ENCODE results near the gene MIS12.

- no peak for TF ChIP-seq CTCF (conservative IDR thresholded peaks at IDR 0.05; ENCODE audit: low read depth, low read length)
- TF ChIP-seq EZH2phosphoT487 (IDR thresholded peaks at IDR 0.05; ENCODE audit: borderline replicate concordance, low read length) = no peak
These were observed 40.6 kb downstream of the MIS12 start for GRCh38 chr17:5526821-5527598.

All from PC-3 (cell line).